HFF-Myc (cell line): ENCODE measurements around the gene METTL16.

Experiments
- DNase-seq: peaks from one replicate; pipeline ENCODE4 v3.0.0-alpha.2; 2011; ENCODE audit warnings: low read depth; ENCODE audit errors: extremely low read depth
- H3K4me3 ChIP-seq: replicated peaks from 2 replicates; pipeline ENCODE4 v1.5.1; 2011; ENCODE audit warnings: low read depth, mild to moderate bottlenecking, control low read depth, low read length
- CTCF ChIP-seq: IDR thresholded peaks from 2 replicates; pipeline ENCODE4 v1.5.1; 2012; ENCODE audit warnings: mild to moderate bottlenecking, low read depth, low read length, control low read depth; ENCODE audit errors: missing control alignments

The METTL16 gene

GRCh38 chr17:2393954-2394749 lies 117.5 kb downstream of the METTL16 start:
- no peak for DNase-seq
- TF ChIP-seq CTCF, result no peak
- H3K4me3 ChIP-seq, result no peak overlapping the region

GRCh38 chr17:2393174-2393953 lies 118.3 kb downstream of the METTL16 start:
- TF ChIP-seq CTCF, result no peak
- peak overlapping the region; percentile 51 for H3K4me3 ChIP-seq
- DNase-seq, result no peak

GRCh38 chr17:2392252-2393173 lies 119.2 kb downstream of the METTL16 start:
- DNase-seq, result peak; percentile 81
- TF ChIP-seq CTCF, result no peak
- peak overlapping the region; percentile 52 for H3K4me3 ChIP-seq

GRCh38 chr17:2391597-2392251 lies 120.0 kb downstream of the METTL16 start:
- no peak for DNase-seq
- H3K4me3 ChIP-seq, result peak overlapping the region; percentile 52
- TF ChIP-seq CTCF, result no peak

- DNase-seq, result no peak
- TF ChIP-seq CTCF, result no peak
- no peak overlapping the region for H3K4me3 ChIP-seq
These were observed 121.4 kb downstream of the METTL16 start for GRCh38 chr17:2390199-2390836.
